ENCODE data around the gene DPPA3.
"Not testable (repeated sequence)": the region's sequence is repeated elsewhere in the genome, so short reads cannot be mapped to it uniquely, and the experiment has no call there.

DNA sequence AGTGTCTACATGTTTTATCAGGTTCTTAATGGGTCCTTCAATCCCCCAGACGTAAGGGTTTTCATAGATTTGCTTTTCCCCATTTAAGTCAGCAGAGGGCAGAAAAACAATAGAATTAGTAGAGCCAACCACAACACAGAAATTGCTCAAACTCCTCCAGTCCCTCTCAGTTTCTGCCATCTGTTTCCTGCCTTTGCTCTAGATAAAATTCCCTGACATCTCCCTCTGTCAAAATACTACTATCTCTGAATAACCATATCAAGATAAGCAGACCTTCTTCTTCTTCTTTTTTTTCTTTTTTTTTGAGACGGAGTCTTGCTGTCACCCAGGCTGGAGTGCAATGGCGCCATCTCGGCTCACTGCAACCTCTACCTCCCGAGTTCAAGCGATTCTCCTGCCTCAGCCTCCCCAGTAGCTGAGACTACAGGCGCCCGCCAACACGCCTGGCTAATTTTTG is 33.8 kb upstream of the DPPA3 start:
- TF ChIP-seq JUN (CRISPR knock-in tag; IDR thresholded peaks at IDR 0.05); OVOL2 (CRISPR knock-in tag; IDR thresholded peaks at IDR 0.05; ENCODE audit: borderline replicate concordance); ZNF423 (CRISPR knock-in tag; IDR thresholded peaks at IDR 0.05); SP1 (CRISPR knock-in tag; conservative IDR thresholded peaks at IDR 0.05); CREB1 (CRISPR knock-in tag; IDR thresholded peaks at IDR 0.05); ZNF416 (CRISPR knock-in tag; IDR thresholded peaks at IDR 0.05); CREM (CRISPR knock-in tag; IDR thresholded peaks at IDR 0.05); ZNF263 (CRISPR knock-in tag; IDR thresholded peaks at IDR 0.05; ENCODE audit: low read depth); FOXJ3 (CRISPR knock-in tag; IDR thresholded peaks at IDR 0.05; ENCODE audit: borderline replicate concordance): not testable (repeated sequence)
- TF ChIP-seq, protein P1, sequence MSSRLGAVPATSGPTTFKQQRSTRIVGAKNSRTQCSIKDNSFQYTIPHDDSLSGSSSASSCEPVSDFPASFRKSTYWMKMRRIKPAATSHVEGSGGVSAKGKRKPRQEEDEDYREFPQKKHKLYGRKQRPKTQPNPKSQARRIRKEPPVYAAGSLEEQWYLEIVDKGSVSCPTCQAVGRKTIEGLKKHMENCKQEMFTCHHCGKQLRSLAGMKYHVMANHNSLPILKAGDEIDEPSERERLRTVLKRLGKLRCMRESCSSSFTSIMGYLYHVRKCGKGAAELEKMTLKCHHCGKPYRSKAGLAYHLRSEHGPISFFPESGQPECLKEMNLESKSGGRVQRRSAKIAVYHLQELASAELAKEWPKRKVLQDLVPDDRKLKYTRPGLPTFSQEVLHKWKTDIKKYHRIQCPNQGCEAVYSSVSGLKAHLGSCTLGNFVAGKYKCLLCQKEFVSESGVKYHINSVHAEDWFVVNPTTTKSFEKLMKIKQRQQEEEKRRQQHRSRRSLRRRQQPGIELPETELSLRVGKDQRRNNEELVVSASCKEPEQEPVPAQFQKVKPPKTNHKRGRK (CRISPR knock-in tag; IDR thresholded peaks at IDR 0.05; ENCODE audit: borderline replicate concordance), result not testable (repeated sequence)
- TF ChIP-seq, protein P2, sequence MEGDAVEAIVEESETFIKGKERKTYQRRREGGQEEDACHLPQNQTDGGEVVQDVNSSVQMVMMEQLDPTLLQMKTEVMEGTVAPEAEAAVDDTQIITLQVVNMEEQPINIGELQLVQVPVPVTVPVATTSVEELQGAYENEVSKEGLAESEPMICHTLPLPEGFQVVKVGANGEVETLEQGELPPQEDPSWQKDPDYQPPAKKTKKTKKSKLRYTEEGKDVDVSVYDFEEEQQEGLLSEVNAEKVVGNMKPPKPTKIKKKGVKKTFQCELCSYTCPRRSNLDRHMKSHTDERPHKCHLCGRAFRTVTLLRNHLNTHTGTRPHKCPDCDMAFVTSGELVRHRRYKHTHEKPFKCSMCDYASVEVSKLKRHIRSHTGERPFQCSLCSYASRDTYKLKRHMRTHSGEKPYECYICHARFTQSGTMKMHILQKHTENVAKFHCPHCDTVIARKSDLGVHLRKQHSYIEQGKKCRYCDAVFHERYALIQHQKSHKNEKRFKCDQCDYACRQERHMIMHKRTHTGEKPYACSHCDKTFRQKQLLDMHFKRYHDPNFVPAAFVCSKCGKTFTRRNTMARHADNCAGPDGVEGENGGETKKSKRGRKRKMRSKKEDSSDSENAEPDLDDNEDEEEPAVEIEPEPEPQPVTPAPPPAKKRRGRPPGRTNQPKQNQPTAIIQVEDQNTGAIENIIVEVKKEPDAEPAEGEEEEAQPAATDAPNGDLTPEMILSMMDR (IDR thresholded peaks at IDR 0.05), result not testable (repeated sequence)
- TF ChIP-seq, protein P3, sequence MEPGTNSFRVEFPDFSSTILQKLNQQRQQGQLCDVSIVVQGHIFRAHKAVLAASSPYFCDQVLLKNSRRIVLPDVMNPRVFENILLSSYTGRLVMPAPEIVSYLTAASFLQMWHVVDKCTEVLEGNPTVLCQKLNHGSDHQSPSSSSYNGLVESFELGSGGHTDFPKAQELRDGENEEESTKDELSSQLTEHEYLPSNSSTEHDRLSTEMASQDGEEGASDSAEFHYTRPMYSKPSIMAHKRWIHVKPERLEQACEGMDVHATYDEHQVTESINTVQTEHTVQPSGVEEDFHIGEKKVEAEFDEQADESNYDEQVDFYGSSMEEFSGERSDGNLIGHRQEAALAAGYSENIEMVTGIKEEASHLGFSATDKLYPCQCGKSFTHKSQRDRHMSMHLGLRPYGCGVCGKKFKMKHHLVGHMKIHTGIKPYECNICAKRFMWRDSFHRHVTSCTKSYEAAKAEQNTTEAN (CRISPR knock-in tag; IDR thresholded peaks at IDR 0.05), result not testable (repeated sequence)
- TF ChIP-seq, protein P4, sequence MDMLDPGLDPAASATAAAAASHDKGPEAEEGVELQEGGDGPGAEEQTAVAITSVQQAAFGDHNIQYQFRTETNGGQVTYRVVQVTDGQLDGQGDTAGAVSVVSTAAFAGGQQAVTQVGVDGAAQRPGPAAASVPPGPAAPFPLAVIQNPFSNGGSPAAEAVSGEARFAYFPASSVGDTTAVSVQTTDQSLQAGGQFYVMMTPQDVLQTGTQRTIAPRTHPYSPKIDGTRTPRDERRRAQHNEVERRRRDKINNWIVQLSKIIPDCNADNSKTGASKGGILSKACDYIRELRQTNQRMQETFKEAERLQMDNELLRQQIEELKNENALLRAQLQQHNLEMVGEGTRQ (CRISPR knock-in tag; IDR thresholded peaks at IDR 0.05), result not testable (repeated sequence)
- TF ChIP-seq, protein P5, sequence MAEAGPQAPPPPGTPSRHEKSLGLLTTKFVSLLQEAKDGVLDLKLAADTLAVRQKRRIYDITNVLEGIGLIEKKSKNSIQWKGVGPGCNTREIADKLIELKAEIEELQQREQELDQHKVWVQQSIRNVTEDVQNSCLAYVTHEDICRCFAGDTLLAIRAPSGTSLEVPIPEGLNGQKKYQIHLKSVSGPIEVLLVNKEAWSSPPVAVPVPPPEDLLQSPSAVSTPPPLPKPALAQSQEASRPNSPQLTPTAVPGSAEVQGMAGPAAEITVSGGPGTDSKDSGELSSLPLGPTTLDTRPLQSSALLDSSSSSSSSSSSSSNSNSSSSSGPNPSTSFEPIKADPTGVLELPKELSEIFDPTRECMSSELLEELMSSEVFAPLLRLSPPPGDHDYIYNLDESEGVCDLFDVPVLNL (CRISPR knock-in tag; IDR thresholded peaks at IDR 0.05; ENCODE audit: borderline replicate concordance, low read depth), result not testable (repeated sequence)
